Measurements from ENCODE around the gene ANKFY1.

Gene ANKFY1

DNA sequence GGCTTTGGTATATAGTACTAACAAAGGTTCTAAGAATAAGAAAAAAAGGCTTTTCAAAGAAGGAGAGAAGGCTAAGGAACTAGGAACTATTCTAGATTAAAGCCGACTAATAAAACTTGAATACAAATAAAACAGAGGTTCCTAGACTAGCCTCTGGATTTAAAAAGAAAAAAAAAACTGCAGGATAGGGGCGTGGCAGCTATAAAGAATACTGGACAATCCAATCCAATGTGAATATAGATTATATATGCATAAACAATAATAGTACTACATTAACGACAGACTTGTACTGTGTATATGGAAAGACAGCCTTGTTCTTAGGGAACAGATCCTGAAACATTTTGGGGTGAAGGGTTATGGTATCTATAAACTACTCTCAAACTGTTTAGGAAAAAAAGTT, 23.9 kb upstream of the ANKFY1 start:
- no peak overlapping the region for H2AK5ac ChIP-seq (ENCODE audit: low read length)

DNA sequence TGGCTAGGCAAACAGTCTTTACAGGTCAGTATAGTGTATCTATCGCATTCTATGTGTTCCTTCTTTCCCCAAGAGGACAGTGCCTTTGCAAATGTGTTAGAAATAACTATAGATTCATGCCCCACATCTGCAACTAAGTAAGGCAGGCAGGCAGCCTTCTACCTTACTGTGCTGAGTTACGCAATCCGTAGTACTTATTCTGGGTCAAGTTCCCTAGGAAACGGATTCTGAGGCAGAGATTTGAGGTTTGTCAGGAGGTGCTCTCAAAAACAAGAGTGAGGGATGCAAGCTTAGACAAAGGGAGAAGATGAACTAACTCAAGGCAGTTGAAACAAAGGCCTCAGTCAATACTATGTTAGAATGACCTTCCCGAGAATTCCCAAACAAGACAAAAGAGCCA, 12.7 kb upstream of the ANKFY1 start:
- no peak overlapping the region for H3K23ac ChIP-seq (ENCODE audit: low read length)
- peaks cover 6% of the 10 kb centered on the region for H3K79me2 ChIP-seq (ENCODE audit: control insufficient read depth, insufficient read depth, low read length)
- H3K79me1 ChIP-seq (ENCODE audit: low read length): peaks cover 14% of the 10 kb centered on the region
- H2BK15ac ChIP-seq (replicated peaks; ENCODE audit: low read depth): no peak overlapping the region
- no peak overlapping the region for H3K56ac ChIP-seq (ENCODE audit: low read length)
- H3K18ac ChIP-seq (ENCODE audit: low read length): no peak overlapping the region
- no peak overlapping the region for H2BK5ac ChIP-seq (ENCODE audit: low read length)
- no peaks in the 10 kb centered on the region for H3K4me1 ChIP-seq (ENCODE audit: control insufficient read depth, low read depth, low read length)
- DNase-seq: no peak
- no peak overlapping the region for H4K8ac ChIP-seq (ENCODE audit: low read depth, low read length)
- no peak overlapping the region for H3K4me3 ChIP-seq (ENCODE audit: low read length)
- H3K27ac ChIP-seq (ENCODE audit: low read depth, low read length): no peak overlapping the region
- no peaks in the 10 kb centered on the region for H3K27me3 ChIP-seq (ENCODE audit: insufficient read depth, low read length, poor library complexity)
- WGBS (ENCODE audit: extremely low coverage, insufficient coverage, low lambda C conversion rate): no CpG with 5 or more reads among the region's 5 CpGs
- H3K4me2 ChIP-seq (ENCODE audit: low read length): no peak overlapping the region
- no peak overlapping the region for H3K9ac ChIP-seq (ENCODE audit: low read length)
- H2AK5ac ChIP-seq (ENCODE audit: low read length): no peak overlapping the region
- no peak overlapping the region for H3K4ac ChIP-seq (ENCODE audit: low read depth, low read length)
- no peak overlapping the region for H4K5ac ChIP-seq (ENCODE audit: low read length)
- H2BK120ac ChIP-seq (ENCODE audit: low read depth, low read length): no peak overlapping the region
- H3K36me3 ChIP-seq (ENCODE audit: control insufficient read depth, insufficient read depth, low read length): no peaks in the 10 kb centered on the region

More for the DNA sequence above, 23.9 kb upstream of the ANKFY1 start:
- Histone ChIP-seq H3K79me1 (ENCODE audit: low read length) (no peaks in the 10 kb centered on the region), H3K4me1 (ENCODE audit: control insufficient read depth, low read depth, low read length) (no peaks in the 10 kb centered on the region), H2BK15ac (replicated peaks; ENCODE audit: low read depth) (no peak overlapping the region), H2BK5ac (ENCODE audit: low read length) (no peak overlapping the region), H3K9ac (ENCODE audit: low read length) (no peak overlapping the region), H3K18ac (ENCODE audit: low read length) (no peak overlapping the region), H3K23ac (ENCODE audit: low read length) (no peak overlapping the region), H3K27ac (ENCODE audit: low read depth, low read length) (no peak overlapping the region), H2BK120ac (ENCODE audit: low read depth, low read length) (no peak overlapping the region), H3K56ac (ENCODE audit: low read length) (no peak overlapping the region), H3K4ac (ENCODE audit: low read depth, low read length) (no peak overlapping the region), H3K79me2 (ENCODE audit: control insufficient read depth, insufficient read depth, low read length) (no peaks in the 10 kb centered on the region), H3K4me2 (ENCODE audit: low read length) (no peak overlapping the region), H3K27me3 (ENCODE audit: insufficient read depth, low read length, poor library complexity) (no peaks in the 10 kb centered on the region), H4K8ac (ENCODE audit: low read depth, low read length) (no peak overlapping the region), H4K5ac (ENCODE audit: low read length) (no peak overlapping the region), H3K4me3 (ENCODE audit: low read length) (no peak overlapping the region), H3K36me3 (ENCODE audit: control insufficient read depth, insufficient read depth, low read length) (no peaks in the 10 kb centered on the region)
- DNase-seq: no peak
- WGBS (ENCODE audit: extremely low coverage, insufficient coverage, low lambda C conversion rate): no CpG with 5 or more reads among the region's 3 CpGs

DNA sequence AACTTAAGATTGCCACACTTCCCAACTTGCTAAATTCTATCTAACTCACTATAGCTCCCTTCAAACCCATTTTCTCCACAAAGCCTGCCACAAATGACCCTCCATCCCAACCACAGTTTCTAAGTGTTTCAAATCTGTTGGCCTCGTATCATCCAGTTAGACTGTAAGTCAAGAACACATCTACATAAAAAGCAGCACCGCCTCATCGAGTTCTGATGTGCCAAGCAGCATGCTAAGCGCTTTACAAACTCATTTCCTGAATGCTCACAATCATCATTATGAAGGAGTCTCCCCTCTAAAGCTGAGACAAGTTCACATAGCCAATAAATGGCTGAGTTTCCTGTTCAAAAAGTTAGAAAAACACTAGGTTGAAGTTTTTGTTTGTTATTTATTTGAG, 9.2 kb upstream of the ANKFY1 start:
- Histone ChIP-seq H3K9ac (ENCODE audit: low read length) (no peak overlapping the region), H3K36me3 (ENCODE audit: control insufficient read depth, insufficient read depth, low read length) (no peaks in the 10 kb centered on the region), H4K5ac (ENCODE audit: low read length) (no peak overlapping the region), H3K4ac (ENCODE audit: low read depth, low read length) (no peak overlapping the region), H3K79me1 (ENCODE audit: low read length) (peaks cover 14% of the 10 kb centered on the region), H3K27me3 (ENCODE audit: insufficient read depth, low read length, poor library complexity) (no peaks in the 10 kb centered on the region), H2BK15ac (replicated peaks; ENCODE audit: low read depth) (no peak overlapping the region), H2AK5ac (ENCODE audit: low read length) (no peak overlapping the region), H3K23ac (ENCODE audit: low read length) (no peak overlapping the region), H3K79me2 (ENCODE audit: control insufficient read depth, insufficient read depth, low read length) (peaks cover 6% of the 10 kb centered on the region), H3K4me1 (ENCODE audit: control insufficient read depth, low read depth, low read length) (no peaks in the 10 kb centered on the region), H3K4me2 (ENCODE audit: low read length) (no peak overlapping the region), H4K8ac (ENCODE audit: low read depth, low read length) (no peak overlapping the region), H3K56ac (ENCODE audit: low read length) (no peak overlapping the region), H2BK120ac (ENCODE audit: low read depth, low read length) (no peak overlapping the region), H2BK5ac (ENCODE audit: low read length) (no peak overlapping the region), H3K18ac (ENCODE audit: low read length) (no peak overlapping the region), H3K4me3 (ENCODE audit: low read length) (no peak overlapping the region), H3K27ac (ENCODE audit: low read depth, low read length) (no peak overlapping the region)
- WGBS (ENCODE audit: extremely low coverage, insufficient coverage, low lambda C conversion rate): no CpG with 5 or more reads among the region's 4 CpGs
- DNase-seq: no peak

DNA sequence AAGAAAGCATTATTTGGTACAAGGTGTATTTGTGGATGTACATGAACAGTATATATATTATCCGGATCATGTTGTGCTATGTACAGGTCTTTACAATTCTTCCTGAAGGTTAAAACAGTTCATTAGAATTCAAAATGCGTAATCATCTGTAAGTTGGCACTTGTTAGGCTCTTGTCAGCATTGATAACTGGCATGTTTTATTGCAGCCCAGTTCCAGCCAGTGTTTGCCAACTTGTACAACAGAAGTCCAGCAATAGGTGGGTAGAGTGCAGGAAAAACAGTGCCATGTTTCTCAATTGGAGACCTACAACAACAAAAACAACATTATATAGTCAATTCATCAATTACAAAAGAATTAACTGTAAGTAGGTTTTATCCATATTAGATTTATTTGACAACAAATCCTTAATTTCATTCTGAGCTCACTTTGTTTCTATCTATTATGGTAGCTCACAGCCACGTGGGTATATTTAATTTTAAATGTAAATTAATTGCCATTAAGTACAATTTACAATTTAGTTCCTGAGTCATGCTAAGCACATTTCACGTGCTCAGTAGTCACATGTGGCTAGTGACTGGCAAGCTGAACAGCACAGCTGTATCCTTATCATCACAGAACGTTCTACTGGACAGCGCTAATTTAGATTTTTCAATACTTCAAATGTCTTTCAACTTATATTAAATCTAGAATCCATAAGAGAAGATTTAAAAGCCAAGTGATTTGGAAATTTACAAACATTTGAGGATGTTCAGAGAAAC, 8.6 kb upstream of the ANKFY1 start:
- DNase-seq: no peak
- Histone ChIP-seq H3K4me1 (ENCODE audit: control insufficient read depth, low read depth, low read length) (no peaks in the 10 kb centered on the region), H3K4me3 (ENCODE audit: low read length) (no peak overlapping the region), H2BK120ac (ENCODE audit: low read depth, low read length) (no peak overlapping the region), H2BK5ac (ENCODE audit: low read length) (no peak overlapping the region), H3K9ac (ENCODE audit: low read length) (no peak overlapping the region), H3K4me2 (ENCODE audit: low read length) (no peak overlapping the region), H3K4ac (ENCODE audit: low read depth, low read length) (no peak overlapping the region), H4K8ac (ENCODE audit: low read depth, low read length) (no peak overlapping the region), H3K79me2 (ENCODE audit: control insufficient read depth, insufficient read depth, low read length) (peaks cover 6% of the 10 kb centered on the region), H3K18ac (ENCODE audit: low read length) (no peak overlapping the region), H3K23ac (ENCODE audit: low read length) (no peak overlapping the region), H3K27me3 (ENCODE audit: insufficient read depth, low read length, poor library complexity) (no peaks in the 10 kb centered on the region), H2AK5ac (ENCODE audit: low read length) (no peak overlapping the region), H3K27ac (ENCODE audit: low read depth, low read length) (no peak overlapping the region), H3K36me3 (ENCODE audit: control insufficient read depth, insufficient read depth, low read length) (no peaks in the 10 kb centered on the region), H4K5ac (ENCODE audit: low read length) (no peak overlapping the region), H3K79me1 (ENCODE audit: low read length) (peaks cover 14% of the 10 kb centered on the region), H3K56ac (ENCODE audit: low read length) (no peak overlapping the region), H2BK15ac (replicated peaks; ENCODE audit: low read depth) (no peak overlapping the region)
- WGBS (ENCODE audit: extremely low coverage, insufficient coverage, low lambda C conversion rate): no CpG with 5 or more reads among the region's 6 CpGs

DNA sequence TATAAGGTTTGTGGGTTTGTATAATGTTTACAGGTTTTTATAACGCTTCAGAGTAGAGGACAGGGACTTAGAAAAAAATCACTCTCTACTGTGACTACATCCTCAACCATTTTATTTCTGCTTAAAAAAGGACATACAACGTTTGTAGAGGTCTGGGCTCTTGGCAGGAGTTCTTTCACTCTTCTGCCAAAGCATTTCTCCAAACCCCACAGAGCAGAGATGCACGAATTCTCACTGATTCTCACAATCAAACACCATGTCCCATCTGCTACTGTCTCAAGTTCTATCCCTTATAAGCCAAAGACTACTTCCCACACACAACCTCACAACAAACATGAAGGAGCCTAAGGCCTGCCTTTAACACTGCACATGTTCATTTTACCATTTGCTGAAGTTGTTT, 7.0 kb upstream of the ANKFY1 start:
- WGBS (ENCODE audit: extremely low coverage, insufficient coverage, low lambda C conversion rate): no CpG with 5 or more reads among the region's 3 CpGs
- Histone ChIP-seq H3K27ac (ENCODE audit: low read depth, low read length) (no peak overlapping the region), H3K23ac (ENCODE audit: low read length) (no peak overlapping the region), H3K27me3 (ENCODE audit: insufficient read depth, low read length, poor library complexity) (no peaks in the 10 kb centered on the region), H3K56ac (ENCODE audit: low read length) (no peak overlapping the region), H3K36me3 (ENCODE audit: control insufficient read depth, insufficient read depth, low read length) (no peaks in the 10 kb centered on the region), H3K4me3 (ENCODE audit: low read length) (no peak overlapping the region), H4K5ac (ENCODE audit: low read length) (no peak overlapping the region), H2BK15ac (replicated peaks; ENCODE audit: low read depth) (no peak overlapping the region), H3K4me1 (ENCODE audit: control insufficient read depth, low read depth, low read length) (no peaks in the 10 kb centered on the region), H2BK120ac (ENCODE audit: low read depth, low read length) (no peak overlapping the region), H2AK5ac (ENCODE audit: low read length) (no peak overlapping the region), H3K79me1 (ENCODE audit: low read length) (peaks cover 4% of the 10 kb centered on the region), H3K18ac (ENCODE audit: low read length) (no peak overlapping the region), H3K79me2 (ENCODE audit: control insufficient read depth, insufficient read depth, low read length) (no peaks in the 10 kb centered on the region), H3K4ac (ENCODE audit: low read depth, low read length) (no peak overlapping the region), H2BK5ac (ENCODE audit: low read length) (no peak overlapping the region), H3K9ac (ENCODE audit: low read length) (no peak overlapping the region), H4K8ac (ENCODE audit: low read depth, low read length) (no peak overlapping the region), H3K4me2 (ENCODE audit: low read length) (no peak overlapping the region)
- DNase-seq: no peak

DNA sequence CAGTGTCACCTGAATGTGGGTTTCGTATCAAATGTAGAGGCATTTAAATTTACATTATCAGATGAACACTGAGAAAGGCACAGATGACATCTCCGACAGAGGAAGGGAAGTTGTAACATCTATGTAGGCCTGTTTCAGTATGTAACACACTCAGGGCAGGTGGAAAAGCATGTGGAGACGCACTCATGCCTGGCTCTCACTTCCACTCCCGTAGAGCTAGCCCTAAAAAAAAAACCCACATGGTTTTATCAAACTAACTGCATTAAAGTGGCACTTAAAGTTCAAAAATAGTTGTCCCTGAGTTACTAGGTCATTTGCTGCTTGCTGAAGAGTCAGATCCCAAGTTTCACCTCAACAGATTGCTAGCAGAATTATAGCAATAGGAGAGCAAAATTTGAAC, 6.1 kb upstream of the ANKFY1 start:
- Histone ChIP-seq H3K4me1 (ENCODE audit: control insufficient read depth, low read depth, low read length) (no peaks in the 10 kb centered on the region), H4K8ac (ENCODE audit: low read depth, low read length) (no peak overlapping the region), H3K23ac (ENCODE audit: low read length) (no peak overlapping the region), H3K4ac (ENCODE audit: low read depth, low read length) (no peak overlapping the region), H3K27ac (ENCODE audit: low read depth, low read length) (no peak overlapping the region), H3K79me2 (ENCODE audit: control insufficient read depth, insufficient read depth, low read length) (no peaks in the 10 kb centered on the region), H3K4me2 (ENCODE audit: low read length) (no peak overlapping the region), H3K9ac (ENCODE audit: low read length) (no peak overlapping the region), H2BK5ac (ENCODE audit: low read length) (no peak overlapping the region), H3K79me1 (ENCODE audit: low read length) (peaks cover 3% of the 10 kb centered on the region), H3K27me3 (ENCODE audit: insufficient read depth, low read length, poor library complexity) (no peaks in the 10 kb centered on the region), H3K56ac (ENCODE audit: low read length) (no peak overlapping the region), H3K36me3 (ENCODE audit: control insufficient read depth, insufficient read depth, low read length) (no peaks in the 10 kb centered on the region), H3K4me3 (ENCODE audit: low read length) (no peak overlapping the region), H2BK15ac (replicated peaks; ENCODE audit: low read depth) (no peak overlapping the region), H4K5ac (ENCODE audit: low read length) (no peak overlapping the region), H2AK5ac (ENCODE audit: low read length) (no peak overlapping the region), H2BK120ac (ENCODE audit: low read depth, low read length) (no peak overlapping the region), H3K18ac (ENCODE audit: low read length) (no peak overlapping the region)
- no CpG with 5 or more reads among the region's 4 CpGs for WGBS (ENCODE audit: extremely low coverage, insufficient coverage, low lambda C conversion rate)
- DNase-seq: no peak
